Measurements from ENCODE around the gene VDR.

DNA sequence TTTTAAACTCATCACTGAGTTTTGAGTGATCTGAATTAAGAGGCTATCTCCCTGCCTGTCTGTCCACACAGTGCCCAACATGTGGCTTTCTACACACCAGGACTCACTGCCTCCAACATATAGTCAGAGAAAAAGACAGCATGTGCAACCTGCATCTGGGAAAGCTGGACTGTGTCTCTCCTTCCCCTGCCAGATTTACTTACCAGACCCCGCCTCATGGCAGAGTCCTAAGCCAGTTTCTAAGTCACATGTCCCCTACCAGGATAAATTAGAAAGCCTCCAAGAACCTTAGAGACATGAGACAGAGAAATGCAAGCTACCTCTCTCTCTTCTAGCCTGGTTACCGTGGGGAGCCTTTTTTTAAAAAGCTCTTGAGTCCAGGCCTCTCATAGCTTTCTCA lies 82.4 kb downstream of the VDR start:
- TF ChIP-seq POLR2A (IDR thresholded peaks at IDR 0.05) = no peak
- TF ChIP-seq, protein P1, sequence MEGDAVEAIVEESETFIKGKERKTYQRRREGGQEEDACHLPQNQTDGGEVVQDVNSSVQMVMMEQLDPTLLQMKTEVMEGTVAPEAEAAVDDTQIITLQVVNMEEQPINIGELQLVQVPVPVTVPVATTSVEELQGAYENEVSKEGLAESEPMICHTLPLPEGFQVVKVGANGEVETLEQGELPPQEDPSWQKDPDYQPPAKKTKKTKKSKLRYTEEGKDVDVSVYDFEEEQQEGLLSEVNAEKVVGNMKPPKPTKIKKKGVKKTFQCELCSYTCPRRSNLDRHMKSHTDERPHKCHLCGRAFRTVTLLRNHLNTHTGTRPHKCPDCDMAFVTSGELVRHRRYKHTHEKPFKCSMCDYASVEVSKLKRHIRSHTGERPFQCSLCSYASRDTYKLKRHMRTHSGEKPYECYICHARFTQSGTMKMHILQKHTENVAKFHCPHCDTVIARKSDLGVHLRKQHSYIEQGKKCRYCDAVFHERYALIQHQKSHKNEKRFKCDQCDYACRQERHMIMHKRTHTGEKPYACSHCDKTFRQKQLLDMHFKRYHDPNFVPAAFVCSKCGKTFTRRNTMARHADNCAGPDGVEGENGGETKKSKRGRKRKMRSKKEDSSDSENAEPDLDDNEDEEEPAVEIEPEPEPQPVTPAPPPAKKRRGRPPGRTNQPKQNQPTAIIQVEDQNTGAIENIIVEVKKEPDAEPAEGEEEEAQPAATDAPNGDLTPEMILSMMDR (IDR thresholded peaks at IDR 0.05) = no peak

Data from transverse colon (tissue), 3 donors.